Astrocyte (in vitro differentiated cells and primary cell): Measurements from ENCODE around the gene ALK. TPM values are rescaled to one million over a fixed set of nuclear protein-coding genes. Genes with fewer than 3 reads are reported as not detected.

Source experiments
- DNase-seq: peaks from one replicate; pipeline ENCODE4 v3.0.0-alpha.2; 2010; ENCODE audit warnings: low read depth
- FAIRE-seq: peaks from 2 replicates; lab custom pipeline; 2011; peaks lifted over from hg19 to GRCh38; lab: Jason Lieb, UNC
- H2AFZ ChIP-seq: 2 replicates; pipeline ENCODE4 v1.6.0; 2012; ENCODE audit warnings: low read depth, low read length, inconsistent platforms
- H3K27ac ChIP-seq: 2 replicates; pipeline ENCODE4 v1.5.1; 2011; ENCODE audit warnings: low read depth, low read length, inconsistent platforms
- H3K27me3 ChIP-seq: 2 replicates; pipeline ENCODE4 v1.6.0; 2011; ENCODE audit warnings: low read length, inconsistent platforms; ENCODE audit not compliant: insufficient read depth
- H3K36me3 ChIP-seq: 2 replicates; pipeline ENCODE4 v1.5.1; 2011; ENCODE audit warnings: low read length, inconsistent platforms; ENCODE audit not compliant: insufficient read depth
- H3K4me1 ChIP-seq: 2 replicates; pipeline ENCODE4 v1.5.1; 2011; ENCODE audit warnings: low read length, inconsistent platforms; ENCODE audit not compliant: insufficient read depth
- H3K4me2 ChIP-seq: 2 replicates; pipeline ENCODE4 v1.6.0; 2012; ENCODE audit warnings: low read length, inconsistent platforms
- H3K4me3 ChIP-seq: 2 replicates; pipeline ENCODE4 v1.5.1; 2011; ENCODE audit warnings: low read depth, mild to moderate bottlenecking, low read length, inconsistent platforms; ENCODE audit not compliant: insufficient read depth
- H3K79me2 ChIP-seq: 2 replicates; pipeline ENCODE4 v1.6.0; 2012; ENCODE audit warnings: mild to moderate bottlenecking, low read length, inconsistent platforms; ENCODE audit not compliant: insufficient read depth
- H3K9ac ChIP-seq: 2 replicates; pipeline ENCODE4 v1.6.0; 2012; ENCODE audit warnings: mild to moderate bottlenecking, low read length, inconsistent platforms
- H3K9me3 ChIP-seq: 2 replicates; pipeline ENCODE4 v1.5.1; 2012; ENCODE audit warnings: low read depth, mild to moderate bottlenecking, low read length, inconsistent platforms; ENCODE audit not compliant: insufficient read depth
- H4K20me1 ChIP-seq: 2 replicates; pipeline ENCODE4 v1.6.0; 2012; ENCODE audit warnings: low read length, inconsistent platforms; ENCODE audit not compliant: insufficient read depth
- H3K27ac Mint-ChIP-seq: one replicate; pipeline ENCODE4 v1.8.0; 2021; ENCODE audit warnings: mild to moderate bottlenecking, mixed read lengths; ENCODE audit not compliant: unreplicated experiment
- H3K27me3 Mint-ChIP-seq: one replicate; pipeline ENCODE4 v1.8.0; 2021; ENCODE audit warnings: low read depth, mixed read lengths; ENCODE audit not compliant: unreplicated experiment
- H3K36me3 Mint-ChIP-seq: one replicate; pipeline ENCODE4 v1.8.0; 2021; ENCODE audit warnings: low read depth, mixed read lengths; ENCODE audit not compliant: unreplicated experiment
- H3K4me1 Mint-ChIP-seq: one replicate; pipeline ENCODE4 v1.8.0; 2021; ENCODE audit warnings: low read depth, mixed read lengths; ENCODE audit not compliant: unreplicated experiment
- H3K4me3 Mint-ChIP-seq: one replicate; pipeline ENCODE4 v1.8.0; 2021; ENCODE audit warnings: mild to moderate bottlenecking, moderate library complexity, mixed read lengths; ENCODE audit not compliant: unreplicated experiment
- H3K9me3 Mint-ChIP-seq: one replicate; pipeline ENCODE4 v1.8.0; 2021; ENCODE audit warnings: mild to moderate bottlenecking, mixed read lengths; ENCODE audit not compliant: unreplicated experiment
- EZH2 ChIP-seq: IDR thresholded peaks from 2 replicates; pipeline ENCODE4 v1.6.1; 2012; ENCODE audit warnings: mild to moderate bottlenecking, low read length, inconsistent platforms; ENCODE audit not compliant: insufficient read depth
- total RNA-seq: library from RNA; stranded (reverse); gene quantifications from 2 replicates; pipeline ENCODE4 v1.2.1, GENCODE V29; 2021
- TF ChIP-seq, protein P1 (sequence below): IDR thresholded peaks from 2 replicates; pipeline ENCODE4 v1.5.1; 2011; ENCODE audit warnings: low read depth, mild to moderate bottlenecking, inconsistent platforms, low read length, moderate library complexity; ENCODE audit not compliant: insufficient read depth

ALK gene
- total RNA-seq, 1 donor from 2014 or later = 0.16 TPM

DNA sequence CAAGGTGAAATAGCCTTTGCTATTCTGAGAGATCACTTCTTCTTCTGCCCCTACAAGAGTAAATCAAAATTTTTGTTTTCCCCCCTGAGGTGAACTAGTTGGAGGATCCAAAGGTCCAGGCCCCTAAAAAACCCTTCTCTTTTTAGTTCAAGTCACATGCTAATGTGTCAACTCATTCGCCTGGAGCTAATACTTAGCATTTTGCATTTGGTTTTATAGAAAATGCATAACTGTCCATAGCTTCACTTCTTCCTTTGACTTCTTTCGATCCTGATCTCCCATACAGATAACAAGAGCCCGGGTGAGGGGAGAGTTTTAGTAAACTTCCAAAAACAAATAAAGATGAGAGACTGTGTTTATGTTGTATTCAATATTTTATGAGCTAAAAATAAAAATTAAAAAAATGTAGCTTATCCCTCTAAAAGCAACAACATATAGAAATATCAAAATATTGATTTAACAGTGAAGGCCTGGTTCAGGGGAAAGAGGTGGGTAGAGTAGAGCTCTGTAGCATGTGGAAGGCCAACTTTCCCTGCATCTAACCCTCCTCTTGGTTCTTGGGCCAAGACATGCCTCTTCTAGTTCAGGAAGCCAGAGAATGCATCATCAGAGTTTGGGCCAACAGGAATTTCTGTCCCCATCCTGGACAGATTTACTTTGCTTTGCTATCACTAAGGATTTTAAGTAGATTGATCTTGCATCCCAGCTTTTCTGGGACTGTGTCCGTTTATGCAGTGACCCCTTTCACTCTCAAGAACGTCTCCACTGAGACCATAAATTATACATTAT is 333.8 kb downstream of the ALK start:
- H3K27ac Mint-ChIP-seq = no peak overlapping the region
- H3K27ac ChIP-seq = no peak overlapping the region

DNA sequence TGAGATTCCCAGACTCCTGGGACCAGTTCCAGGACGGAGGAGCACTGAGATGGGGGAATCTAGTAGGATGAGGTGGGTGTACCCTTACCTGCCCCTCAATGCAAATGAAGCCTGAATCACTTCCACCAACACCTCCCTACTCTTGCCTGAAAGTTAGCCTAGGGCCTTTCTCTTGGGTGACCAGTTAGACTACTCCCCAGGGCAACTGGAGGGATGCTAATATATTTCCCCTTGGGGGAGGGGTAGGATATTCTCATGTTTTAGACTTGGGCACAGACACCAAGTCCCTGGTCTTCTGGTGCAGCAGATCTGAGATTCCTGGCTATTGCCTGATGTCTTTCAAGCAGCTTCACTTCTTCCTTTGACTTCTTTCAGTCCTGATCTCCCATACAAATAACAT is 334.5 kb downstream of the ALK start:
- Mint-ChIP-seq H3K4me3 (no peak overlapping the region), H3K36me3 (no peaks in the 10 kb centered on the region), H3K27ac (no peak overlapping the region), H3K27me3 (peaks cover 21% of the 10 kb centered on the region), H3K9me3 (no peaks in the 10 kb centered on the region), H3K4me1 (peaks cover 2% of the 10 kb centered on the region)
- Histone ChIP-seq H3K27ac (no peak overlapping the region), H3K9ac (no peak overlapping the region), H3K4me3 (no peak overlapping the region), H3K4me2 (no peak overlapping the region), H3K79me2 (no peaks in the 10 kb centered on the region), H3K4me1 (no peaks in the 10 kb centered on the region), H2AFZ (no peak overlapping the region), H4K20me1 (no peaks in the 10 kb centered on the region), H3K9me3 (no peaks in the 10 kb centered on the region), H3K27me3 (no peaks in the 10 kb centered on the region), H3K36me3 (no peaks in the 10 kb centered on the region)
- DNase-seq = no peak
- TF ChIP-seq, protein P1, sequence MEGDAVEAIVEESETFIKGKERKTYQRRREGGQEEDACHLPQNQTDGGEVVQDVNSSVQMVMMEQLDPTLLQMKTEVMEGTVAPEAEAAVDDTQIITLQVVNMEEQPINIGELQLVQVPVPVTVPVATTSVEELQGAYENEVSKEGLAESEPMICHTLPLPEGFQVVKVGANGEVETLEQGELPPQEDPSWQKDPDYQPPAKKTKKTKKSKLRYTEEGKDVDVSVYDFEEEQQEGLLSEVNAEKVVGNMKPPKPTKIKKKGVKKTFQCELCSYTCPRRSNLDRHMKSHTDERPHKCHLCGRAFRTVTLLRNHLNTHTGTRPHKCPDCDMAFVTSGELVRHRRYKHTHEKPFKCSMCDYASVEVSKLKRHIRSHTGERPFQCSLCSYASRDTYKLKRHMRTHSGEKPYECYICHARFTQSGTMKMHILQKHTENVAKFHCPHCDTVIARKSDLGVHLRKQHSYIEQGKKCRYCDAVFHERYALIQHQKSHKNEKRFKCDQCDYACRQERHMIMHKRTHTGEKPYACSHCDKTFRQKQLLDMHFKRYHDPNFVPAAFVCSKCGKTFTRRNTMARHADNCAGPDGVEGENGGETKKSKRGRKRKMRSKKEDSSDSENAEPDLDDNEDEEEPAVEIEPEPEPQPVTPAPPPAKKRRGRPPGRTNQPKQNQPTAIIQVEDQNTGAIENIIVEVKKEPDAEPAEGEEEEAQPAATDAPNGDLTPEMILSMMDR = no peak
- no peak for TF ChIP-seq EZH2
- FAIRE-seq = no peak

More for the DNA sequence above, 333.8 kb downstream of the ALK start:
- Mint-ChIP-seq H3K36me3 (no peaks in the 10 kb centered on the region), H3K4me1 (peaks cover 2% of the 10 kb centered on the region), H3K27me3 (peaks cover 16% of the 10 kb centered on the region), H3K9me3 (no peaks in the 10 kb centered on the region), H3K4me3 (no peak overlapping the region)
- H3K4me1 ChIP-seq = no peaks in the 10 kb centered on the region
- H3K9me3 ChIP-seq = no peaks in the 10 kb centered on the region
- H3K4me2 ChIP-seq = no peak overlapping the region
- H2AFZ ChIP-seq = no peak overlapping the region
- no peak overlapping the region for H3K9ac ChIP-seq
- H3K4me3 ChIP-seq = no peak overlapping the region
- DNase-seq = no peak
- H3K36me3 ChIP-seq = no peaks in the 10 kb centered on the region
- no peaks in the 10 kb centered on the region for H4K20me1 ChIP-seq
- H3K79me2 ChIP-seq = no peaks in the 10 kb centered on the region
- FAIRE-seq = no peak
- TF ChIP-seq, protein P1 = no peak
- no peak for TF ChIP-seq EZH2
- H3K27me3 ChIP-seq = no peaks in the 10 kb centered on the region

DNA sequence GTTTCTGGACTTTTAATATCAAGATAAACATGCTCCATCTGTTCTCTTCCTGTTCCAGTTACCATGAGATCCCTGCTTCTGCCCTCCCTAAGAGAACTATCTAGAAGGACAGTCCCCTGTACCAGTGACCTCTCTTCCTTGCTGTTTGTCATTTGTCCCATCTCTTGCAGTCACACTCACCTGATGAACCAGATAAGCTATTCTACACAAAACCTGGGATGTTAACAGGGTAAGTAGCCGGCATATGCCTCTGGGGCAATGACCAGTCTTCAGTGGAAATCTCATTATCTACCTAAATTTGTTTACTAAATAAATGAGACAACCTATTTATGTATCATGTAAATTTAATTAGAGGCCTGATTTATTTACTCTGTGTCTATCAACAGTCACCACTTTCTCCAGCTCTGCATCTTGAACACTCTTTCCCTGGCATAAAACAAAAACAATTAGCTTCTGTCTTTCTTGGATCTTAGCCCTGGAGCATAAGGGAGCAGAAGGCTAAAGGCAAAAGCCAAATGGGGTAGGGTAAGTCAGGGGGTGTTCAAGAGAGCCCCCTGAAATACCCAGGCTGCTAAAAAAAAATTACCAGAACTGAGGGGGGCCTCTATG is 337.7 kb downstream of the ALK start:
- H3K36me3 Mint-ChIP-seq = no peaks in the 10 kb centered on the region

More for the DNA sequence above, 337.7 kb downstream of the ALK start:
- Mint-ChIP-seq H3K4me1 (peaks cover 2% of the 10 kb centered on the region), H3K9me3 (peaks cover 4% of the 10 kb centered on the region), H3K4me3 (no peak overlapping the region), H3K27me3 (peaks cover 27% of the 10 kb centered on the region), H3K27ac (no peak overlapping the region)
- Histone ChIP-seq H3K9me3 (no peaks in the 10 kb centered on the region), H4K20me1 (no peaks in the 10 kb centered on the region), H3K79me2 (no peaks in the 10 kb centered on the region), H3K27ac (no peak overlapping the region), H3K4me3 (no peak overlapping the region), H2AFZ (no peak overlapping the region), H3K9ac (no peak overlapping the region), H3K36me3 (no peaks in the 10 kb centered on the region), H3K27me3 (no peaks in the 10 kb centered on the region), H3K4me2 (no peak overlapping the region), H3K4me1 (no peaks in the 10 kb centered on the region)
- TF ChIP-seq, protein P1 = no peak
- TF ChIP-seq EZH2 = no peak
- FAIRE-seq (no peak), DNase-seq (no peak)
